MV-4-11 (cell line): ENCODE data around the gene VPS13C.

ENCODE experiments used
- DNase-seq: peaks from one replicate; lab custom pipeline; 2025; lab: John Stamatoyannopoulos, UW

Gene VPS13C, protein sequence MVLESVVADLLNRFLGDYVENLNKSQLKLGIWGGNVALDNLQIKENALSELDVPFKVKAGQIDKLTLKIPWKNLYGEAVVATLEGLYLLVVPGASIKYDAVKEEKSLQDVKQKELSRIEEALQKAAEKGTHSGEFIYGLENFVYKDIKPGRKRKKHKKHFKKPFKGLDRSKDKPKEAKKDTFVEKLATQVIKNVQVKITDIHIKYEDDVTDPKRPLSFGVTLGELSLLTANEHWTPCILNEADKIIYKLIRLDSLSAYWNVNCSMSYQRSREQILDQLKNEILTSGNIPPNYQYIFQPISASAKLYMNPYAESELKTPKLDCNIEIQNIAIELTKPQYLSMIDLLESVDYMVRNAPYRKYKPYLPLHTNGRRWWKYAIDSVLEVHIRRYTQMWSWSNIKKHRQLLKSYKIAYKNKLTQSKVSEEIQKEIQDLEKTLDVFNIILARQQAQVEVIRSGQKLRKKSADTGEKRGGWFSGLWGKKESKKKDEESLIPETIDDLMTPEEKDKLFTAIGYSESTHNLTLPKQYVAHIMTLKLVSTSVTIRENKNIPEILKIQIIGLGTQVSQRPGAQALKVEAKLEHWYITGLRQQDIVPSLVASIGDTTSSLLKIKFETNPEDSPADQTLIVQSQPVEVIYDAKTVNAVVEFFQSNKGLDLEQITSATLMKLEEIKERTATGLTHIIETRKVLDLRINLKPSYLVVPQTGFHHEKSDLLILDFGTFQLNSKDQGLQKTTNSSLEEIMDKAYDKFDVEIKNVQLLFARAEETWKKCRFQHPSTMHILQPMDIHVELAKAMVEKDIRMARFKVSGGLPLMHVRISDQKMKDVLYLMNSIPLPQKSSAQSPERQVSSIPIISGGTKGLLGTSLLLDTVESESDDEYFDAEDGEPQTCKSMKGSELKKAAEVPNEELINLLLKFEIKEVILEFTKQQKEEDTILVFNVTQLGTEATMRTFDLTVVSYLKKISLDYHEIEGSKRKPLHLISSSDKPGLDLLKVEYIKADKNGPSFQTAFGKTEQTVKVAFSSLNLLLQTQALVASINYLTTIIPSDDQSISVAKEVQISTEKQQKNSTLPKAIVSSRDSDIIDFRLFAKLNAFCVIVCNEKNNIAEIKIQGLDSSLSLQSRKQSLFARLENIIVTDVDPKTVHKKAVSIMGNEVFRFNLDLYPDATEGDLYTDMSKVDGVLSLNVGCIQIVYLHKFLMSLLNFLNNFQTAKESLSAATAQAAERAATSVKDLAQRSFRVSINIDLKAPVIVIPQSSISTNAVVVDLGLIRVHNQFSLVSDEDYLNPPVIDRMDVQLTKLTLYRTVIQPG (N-terminal part only)

DNA sequence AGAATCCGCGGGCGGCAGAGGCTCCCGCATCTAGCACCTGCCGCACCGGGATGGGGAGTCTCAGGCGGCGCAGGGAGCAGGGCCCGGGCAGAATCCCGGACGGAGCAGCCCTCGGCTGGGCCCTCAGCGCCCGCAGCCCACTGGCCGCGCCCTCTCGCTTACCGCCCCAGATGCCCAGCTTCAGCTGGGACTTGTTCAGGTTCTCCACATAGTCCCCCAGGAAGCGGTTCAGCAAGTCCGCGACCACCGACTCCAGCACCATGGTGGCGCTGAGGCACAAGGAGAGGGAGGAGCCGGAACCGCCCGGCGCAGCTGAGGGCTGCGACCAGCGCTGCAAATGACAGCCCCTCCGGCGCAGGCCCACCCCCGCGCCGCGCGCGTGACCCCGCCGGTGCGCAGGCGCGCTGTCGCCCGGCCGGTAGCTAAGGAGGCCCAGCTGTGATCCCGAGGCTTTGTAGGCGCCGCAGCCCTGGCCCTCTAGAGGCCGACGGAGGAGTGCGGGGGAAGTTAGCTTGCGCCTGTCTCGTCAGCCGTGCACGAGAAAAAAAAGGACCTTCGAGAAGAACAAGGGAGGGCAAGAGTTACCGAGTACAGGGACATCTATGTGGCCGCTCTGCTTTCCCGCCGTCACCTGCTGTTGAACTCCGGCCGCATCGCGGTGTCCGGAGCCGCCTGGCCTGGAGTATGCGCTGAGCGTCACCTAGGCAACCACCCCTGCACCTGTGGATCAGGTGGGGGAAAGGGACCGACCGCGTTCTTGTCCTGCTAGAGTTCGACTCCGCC lies at the start of gene VPS13C:
Gene VPS13C, minus strand, starts transcription at position 335 of the 783 bp plus-strand sequence. Its CDS starts 73 bp downstream, at position 262.
- DNase-seq = peak; percentile 94

DNA sequence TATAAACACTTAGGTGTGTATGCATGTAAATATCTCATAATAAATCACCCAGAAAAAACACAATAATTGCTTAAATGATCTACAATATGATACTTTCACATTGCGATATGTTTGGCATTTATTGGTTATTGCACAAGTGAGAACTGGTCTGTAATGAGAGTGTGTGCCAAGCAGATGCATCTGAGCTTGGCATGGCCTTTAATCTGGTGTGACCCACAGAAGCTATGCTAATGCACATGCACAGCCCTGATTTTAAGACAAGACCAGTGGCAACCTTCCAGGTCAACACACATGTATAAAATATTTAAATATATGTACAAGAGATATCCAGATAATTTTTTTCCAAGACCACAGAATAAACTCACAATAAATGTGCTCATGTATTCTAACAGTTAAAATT lies 49.2 kb upstream of the VPS13C start:
- DNase-seq = no peak

DNA sequence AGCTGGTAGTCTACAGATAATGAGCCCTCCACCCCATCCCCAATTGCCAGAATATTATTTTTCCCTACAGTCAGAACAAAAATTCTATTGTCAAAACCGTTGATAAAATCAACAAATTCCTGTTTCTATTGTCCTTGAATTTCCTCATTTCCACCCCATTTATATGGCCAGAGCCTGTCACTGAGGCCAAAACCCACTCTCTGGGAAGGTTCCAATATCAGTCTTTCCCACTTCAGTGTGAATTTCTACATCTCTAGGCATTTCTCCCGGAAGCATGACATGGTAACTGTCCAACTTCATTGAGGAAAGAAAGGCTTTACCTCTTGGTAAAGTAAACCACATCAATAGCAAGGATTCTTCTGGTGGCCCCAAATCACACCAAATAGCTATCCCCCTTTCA lies 48.2 kb upstream of the VPS13C start:
- no peak for DNase-seq

DNA sequence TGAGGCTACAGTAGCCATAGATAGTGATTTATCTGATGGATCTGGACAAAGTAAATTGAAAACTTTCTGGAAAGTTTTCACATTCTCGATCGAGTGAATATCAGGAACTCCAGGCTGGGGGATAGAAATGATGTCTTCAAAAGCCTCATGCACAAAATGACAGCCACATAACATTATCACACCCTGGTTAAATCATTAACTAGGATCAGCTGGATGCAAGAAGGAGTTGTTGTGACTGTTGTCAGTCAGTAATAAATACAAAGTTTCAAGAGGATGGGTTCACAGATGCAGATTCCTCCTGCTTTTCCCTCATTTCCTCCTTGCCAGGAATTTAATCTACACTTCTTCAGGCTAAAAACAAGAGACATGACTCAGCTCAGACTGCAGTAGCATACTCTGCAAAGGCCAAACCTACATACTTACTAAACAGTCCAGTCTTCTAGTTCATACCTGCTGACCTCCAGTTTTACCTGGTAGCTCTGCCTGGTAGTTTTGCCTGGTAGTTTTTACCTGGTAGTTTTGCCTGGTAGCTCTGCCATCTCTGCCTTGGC lies 47.4 kb upstream of the VPS13C start:
- no peak for DNase-seq

DNA sequence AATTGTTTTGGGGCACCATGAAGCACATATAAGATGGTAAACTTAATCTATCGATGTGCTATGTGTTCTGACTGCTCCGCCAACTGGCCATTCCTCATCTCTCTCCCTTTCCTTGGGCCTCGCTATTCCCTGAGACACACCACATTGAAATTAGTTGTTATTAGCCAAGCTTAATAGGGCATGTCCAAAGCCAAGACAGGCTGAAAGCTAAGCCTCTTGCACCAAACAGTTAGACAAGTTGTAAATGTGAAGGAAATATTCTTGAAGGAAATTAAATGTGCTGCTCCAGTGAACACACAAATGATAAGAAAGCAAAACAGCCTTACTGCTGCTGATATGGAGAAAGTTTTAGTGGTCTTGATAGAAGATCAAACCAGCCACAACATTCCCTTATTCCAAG lies 45.8 kb upstream of the VPS13C start:
- DNase-seq = no peak

DNA sequence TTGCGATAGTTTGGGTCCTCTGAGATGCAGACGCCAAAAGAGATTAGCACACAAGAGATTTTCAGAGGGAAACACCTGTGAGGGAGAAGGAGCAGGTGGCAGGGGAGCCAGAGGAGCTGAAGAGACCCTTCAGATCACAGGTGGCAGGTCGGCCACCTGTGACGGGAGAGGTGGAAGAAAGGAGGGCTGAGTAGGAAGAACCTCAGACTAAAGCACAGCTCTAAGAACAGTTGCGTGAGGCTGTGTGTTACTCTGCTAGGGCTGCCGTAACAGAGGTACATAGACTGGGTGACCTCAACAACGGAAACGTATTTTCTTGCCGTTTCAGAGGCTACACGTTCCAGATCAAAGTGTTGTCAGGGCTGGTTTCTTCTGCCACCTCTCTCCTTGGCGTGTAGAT lies 45.0 kb upstream of the VPS13C start:
- no peak for DNase-seq

DNA sequence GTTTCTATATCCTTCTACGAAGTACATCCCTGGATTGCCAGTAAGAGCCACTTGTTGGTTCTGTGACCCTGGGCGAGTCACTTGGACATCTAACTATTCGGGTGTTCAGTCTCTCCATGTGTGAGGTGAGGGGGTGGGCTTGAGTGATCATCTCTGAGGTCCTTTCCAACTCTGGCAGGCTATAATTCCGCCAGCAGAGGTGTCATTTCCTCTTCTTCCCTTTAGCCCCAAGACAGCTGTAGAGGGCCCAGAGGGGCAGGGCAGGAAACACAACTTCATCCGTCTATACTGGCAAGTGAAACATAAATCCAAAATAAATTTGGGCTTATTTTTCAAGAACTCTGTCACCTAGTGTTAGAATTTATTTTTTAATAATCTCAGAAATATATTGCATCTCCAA lies 44.6 kb upstream of the VPS13C start:
- DNase-seq = peak; percentile 22

DNA sequence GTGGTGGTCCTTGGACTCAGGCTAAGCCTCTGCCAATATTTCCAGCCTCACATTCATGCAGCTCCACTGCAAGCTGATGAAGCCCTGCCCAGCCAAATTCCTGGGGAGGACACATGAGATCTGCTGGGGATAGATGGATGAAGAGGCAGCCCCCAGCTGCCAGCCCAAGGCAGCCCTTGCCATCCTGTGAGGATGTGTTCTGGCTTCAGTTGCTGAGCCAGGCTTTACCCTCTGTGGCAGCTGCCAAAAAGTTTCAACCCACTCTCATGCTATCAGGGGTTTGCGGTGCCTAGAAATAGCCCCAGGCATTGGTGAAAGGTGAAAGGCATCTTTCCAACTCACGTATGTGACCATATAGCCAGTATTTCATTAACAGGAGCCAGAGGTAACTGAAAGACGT lies 44.2 kb upstream of the VPS13C start:
- no peak for DNase-seq

DNA sequence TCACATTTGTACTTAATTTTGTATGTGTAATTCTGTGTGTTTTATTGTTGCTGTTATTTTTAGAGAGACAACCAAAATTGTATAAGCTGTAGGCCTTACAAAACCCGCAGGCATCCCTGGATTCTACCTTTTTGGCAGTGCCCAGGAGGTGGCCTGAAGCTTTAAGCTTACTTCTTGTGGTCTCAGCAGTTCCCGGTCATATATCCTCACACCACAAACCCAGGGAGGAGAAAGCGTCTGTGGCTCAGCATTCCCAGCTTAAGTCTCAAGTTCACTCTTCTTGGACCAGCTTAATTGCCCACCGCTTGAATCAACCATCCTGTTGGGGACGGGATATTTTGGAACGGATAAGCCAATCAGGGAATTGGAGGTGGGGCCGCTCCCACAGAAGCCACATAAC lies 43.2 kb upstream of the VPS13C start:
- DNase-seq = no peak

DNA sequence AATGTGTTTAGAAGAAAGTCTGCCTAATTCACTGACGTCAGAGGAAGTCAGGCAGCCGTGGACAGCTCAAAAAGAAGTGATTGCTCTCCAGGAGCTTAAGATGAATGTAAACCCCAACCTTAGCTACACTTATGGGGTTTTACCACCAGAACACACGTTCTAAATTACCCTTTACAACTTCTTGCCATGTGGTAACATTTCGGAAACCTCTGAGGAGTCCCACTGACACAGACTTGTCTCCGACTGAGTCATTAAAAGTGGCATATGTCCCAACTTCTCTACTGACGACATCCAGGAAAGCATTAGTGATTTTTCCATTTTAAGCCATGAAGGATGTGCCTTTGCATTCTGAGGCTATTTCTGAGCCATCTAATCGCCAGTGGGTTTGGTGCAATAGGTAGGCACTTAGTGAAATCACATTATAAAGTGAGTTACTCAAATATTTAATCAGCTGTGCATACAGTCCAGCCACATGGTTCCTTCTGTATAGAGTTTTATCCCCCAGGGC lies 38.9 kb upstream of the VPS13C start:
- DNase-seq = peak; percentile 73

DNA sequence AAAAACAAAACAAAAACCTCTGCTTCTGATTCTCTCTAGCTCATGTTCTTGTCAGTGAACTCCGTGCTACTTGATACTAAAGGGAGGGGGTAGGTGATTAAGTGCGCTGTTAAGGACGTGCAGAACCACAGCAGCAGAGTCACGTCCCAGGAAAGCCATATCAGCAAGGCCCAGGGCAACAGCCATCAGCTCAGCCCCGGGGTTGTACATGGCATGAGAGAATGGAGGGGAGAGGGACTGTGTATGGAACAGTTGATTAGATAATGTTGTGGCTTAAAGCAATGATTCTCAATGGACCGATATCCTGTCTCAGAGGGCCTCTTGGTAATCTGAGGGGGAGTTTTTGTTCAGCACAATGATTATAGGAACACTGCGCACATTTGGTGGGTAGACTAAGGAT lies 34.1 kb upstream of the VPS13C start:
- DNase-seq = no peak

DNA sequence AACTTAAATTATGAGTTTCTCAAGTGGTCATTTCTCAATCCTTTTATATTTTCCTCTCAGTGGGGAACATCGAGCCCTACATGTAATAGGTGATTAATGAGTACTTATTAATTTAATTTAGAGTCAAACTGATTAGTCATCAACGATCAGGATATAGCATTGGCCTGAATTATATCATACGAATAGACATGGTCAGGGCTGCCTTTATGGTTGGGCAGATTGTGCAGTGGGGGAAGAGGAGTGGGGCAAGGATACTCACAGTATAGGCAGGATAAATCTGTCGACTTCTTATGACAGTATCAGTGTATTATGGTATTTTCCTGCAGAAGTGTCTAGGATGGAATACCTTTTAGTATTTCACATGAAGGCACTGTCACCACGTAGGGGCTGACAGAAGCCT lies 33.6 kb upstream of the VPS13C start:
- no peak for DNase-seq

DNA sequence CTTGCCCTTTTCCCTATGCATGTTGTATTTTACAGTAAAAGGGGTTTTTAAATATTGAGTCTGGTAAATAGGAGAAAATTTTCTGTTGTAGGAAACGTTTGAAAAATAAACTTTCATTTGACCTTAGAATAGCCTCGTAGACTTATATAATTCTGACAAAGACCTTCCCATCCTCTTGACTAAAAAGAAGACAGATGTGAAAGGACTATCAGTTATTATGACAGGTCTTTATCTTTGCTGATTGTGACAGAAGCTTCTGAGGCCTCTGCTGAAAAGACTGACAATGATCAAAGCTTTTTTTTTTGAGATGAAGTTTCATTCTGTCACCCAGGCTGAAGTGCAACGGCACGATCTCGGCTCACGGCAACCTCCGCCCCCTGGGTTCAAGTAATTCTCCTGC lies 30.7 kb upstream of the VPS13C start:
- DNase-seq = no peak

DNA sequence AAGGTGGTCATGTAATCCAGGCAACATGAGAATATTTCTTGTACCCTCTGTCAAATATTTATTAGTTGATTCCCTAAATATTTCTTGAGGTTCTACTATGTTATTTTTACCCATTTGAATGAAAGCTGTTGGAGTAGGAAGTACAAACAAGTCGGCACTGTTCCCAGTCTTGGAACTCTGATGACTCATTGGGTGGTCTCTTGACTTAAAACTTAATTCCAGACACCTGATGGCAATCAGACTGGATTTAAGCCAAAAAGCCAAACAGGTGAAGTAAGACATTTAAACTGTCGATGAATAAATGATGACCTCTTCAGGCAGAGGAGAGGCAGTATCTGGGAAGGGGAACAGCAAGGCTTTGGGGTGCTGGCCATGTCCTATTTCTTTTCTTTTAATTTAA lies 29.4 kb upstream of the VPS13C start:
- no peak for DNase-seq

DNA sequence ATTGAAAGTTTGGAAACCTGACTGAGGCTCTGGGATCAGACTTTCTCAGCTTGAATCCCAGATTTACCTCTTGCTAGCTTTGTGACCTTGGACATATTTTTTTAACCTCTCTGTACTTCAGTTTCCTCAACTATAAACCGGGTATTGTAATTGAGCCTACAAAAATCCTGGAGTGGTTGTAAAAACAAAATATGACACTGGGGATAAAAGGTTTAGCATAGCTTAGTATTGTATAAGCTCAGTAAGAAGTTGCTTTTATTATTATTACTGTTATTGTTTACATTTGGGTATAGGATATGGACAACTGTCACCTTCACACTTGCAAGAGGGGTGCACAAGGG lies 28.1 kb upstream of the VPS13C start:
- no peak for DNase-seq

DNA sequence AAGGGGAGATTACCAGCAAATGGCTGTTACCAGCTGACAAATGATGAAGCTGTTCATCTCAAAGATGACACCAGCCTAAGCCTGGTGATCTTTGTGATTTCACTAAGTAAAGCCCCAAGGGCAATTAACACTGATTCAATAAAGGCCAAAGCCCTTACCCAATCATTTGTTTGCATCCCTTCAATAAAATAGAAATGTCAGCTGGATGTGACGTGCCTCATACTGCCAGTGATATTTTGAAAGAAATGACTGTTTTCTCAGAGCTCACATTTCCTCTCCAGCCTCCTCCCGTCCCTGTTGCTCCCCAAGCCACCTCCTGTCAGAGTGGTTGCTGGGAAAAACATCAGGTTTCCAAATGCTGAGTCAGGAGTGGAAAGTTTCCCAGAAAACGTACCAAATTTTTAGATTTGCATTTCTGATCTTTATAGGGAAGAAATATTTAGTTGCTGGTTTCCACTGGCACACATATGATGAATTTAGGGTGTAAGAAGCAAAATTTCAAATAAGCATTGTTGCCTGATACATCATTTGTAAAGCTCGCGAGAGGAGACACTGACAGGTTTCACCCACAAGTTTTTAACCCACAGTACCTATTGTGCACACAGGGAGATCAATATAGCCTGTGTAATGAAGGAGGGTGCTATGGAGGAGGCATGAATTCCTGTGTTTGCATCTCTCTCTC lies 27.6 kb upstream of the VPS13C start:
- DNase-seq = no peak

DNA sequence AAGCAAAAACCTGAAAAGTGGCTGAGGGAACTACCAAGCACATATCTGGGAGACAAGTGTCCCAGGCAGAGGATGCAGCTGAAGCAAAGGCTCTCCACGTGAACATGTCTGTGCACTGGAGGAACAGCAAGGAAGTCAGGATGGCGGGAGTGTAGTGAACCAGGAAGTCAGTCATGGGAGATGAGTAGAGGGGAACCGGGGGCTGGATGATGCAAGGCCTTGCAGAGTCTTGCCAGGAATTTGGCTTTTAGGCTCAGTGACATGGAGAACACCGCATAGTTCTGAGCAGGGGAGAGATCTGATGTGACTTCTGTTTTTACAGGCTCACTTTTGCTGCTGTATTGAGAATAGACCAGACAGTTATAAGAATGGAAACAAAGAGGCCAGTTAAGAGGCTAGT lies 25.5 kb upstream of the VPS13C start:
- DNase-seq = peak; percentile 49

DNA sequence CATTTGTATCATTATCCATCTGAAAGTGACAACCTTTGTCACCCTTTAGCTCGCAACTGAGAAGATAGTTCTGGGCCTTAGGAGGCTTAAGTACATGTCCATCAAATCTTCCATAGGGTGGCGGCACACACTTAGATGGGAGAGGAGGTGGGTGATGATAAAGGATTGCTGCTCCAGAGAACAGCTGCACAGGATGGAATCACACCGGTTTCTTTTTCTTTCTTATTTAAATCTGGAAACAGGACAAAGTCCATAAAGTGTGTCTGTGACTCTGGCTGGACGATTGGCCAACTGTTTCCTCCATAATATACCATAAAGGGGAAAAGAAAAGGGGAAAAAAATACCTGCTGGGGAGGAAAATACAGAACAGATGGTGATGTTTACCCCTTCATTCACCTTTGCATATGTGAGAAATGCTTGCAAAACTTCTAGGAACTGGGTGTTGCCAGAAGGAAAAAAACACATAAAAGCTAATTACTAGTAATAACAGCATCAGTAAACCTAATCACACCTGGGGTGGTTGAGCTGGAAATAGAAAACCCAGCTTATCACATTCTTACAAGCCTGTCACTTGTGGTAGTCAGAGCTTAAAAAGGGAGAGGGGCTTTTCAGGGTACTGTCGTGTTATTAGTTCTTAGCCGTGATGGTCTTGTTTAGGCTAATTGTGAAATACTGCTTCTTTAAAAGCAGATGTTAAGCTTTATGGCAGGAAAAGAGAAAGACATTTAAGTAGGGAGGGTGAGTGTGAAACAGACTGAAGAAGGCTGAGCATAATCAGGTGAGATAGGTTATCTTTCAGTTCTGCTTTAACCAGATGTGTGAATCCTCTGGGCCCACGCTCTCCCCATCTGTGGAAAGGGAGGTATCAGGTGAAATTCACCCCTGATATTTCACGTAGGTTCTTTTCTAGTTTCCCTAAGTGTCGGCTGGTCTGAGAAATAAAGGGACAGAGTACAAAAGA lies 23.2 kb upstream of the VPS13C start:
- DNase-seq = no peak

DNA sequence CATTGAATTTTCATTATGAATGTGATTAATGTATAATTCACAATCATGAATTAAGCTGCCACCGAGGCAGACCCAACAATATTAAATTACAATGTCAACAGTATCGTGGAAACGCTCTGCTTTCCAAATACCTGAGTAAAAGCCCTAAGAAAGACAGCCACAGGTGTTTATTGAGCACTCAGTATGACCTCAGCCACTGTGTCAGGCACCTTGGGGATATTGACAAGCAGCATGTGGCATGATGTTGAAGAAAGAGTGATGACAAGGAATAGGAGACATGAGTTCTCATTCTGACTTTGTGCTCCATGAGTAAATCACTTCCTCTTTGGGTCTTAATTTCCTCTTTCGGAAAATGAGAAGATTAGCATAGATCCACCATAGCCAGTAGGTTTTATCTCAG lies 19.3 kb upstream of the VPS13C start:
- peak; percentile 56 for DNase-seq
